K562 (cell line): ENCODE data around the gene PARD3. TPM values are rescaled to one million over a fixed set of nuclear protein-coding genes. Genes with fewer than 3 reads are reported as not detected.

Source experiments
- ATAC-seq: fragments of 200-7000 bp; cut with Tn5 transposase; 3 replicates; pipeline ENCODE4 v1.9.1; 2020; ENCODE audit warnings: moderate library complexity
- BruUV-seq: library from RNA; stranded (reverse); fragments of 400-500 nt; replicated peaks from 2 replicates; lab custom pipeline; 2021; lab: Mats Ljungman, UMichigan
- CTCF ChIA-PET: fragments of 300-600 bp; formaldehyde crosslinking; extraction: SDS; loops from one replicate; lab custom pipeline; 2021; ENCODE audit warnings: low intra/inter-chr PET ratio; lab: Yijun Ruan, JAX
- POLR2A ChIA-PET: fragments of 300-600, 350-650 bp; sonication (Branson Sonifier 250); formaldehyde crosslinking; extraction: SDS; loops from one replicate; lab custom pipeline; 2021; ENCODE audit warnings: antibody characterized with exemption, inconsistent platforms; lab: Yijun Ruan, JAX
- DNase-seq, 4 experiments: peaks; one replicate each; pipeline versions ENCODE4 v3.0.0 to v3.0.0-alpha.2; 2011 to 2018; ENCODE audit warnings: low spot score in 3 of 4, mixed read lengths in 3 of 4; ENCODE audit errors: extremely low read depth in 1 of 4
- FAIRE-seq: peaks from 2 replicates; lab custom pipeline; 2011; peaks lifted over from hg19 to GRCh38; lab: Jason Lieb, UNC
- H2AFZ ChIP-seq: 2 replicates; pipeline ENCODE4 v1.6.0; 2011; ENCODE audit warnings: low read depth, low read length, control low read depth, inconsistent platforms
- H3K27ac ChIP-seq: fragments of 200-600 bp; 3 replicates; pipeline ENCODE4 v1.8.0; 2011; ENCODE audit warnings: low read depth, mild to moderate bottlenecking, control low read depth, inconsistent platforms, low read length, moderate library complexity, mixed read lengths; ENCODE audit errors: extremely low read depth
- H3K27me3 ChIP-seq, 2 experiments: fragments of 300-600 bp in 1 of 2; 2 replicates in 1 of 2; 3 replicates in 1 of 2; pipeline versions ENCODE4 v1.6.0 to v1.8.0; 2011; ENCODE audit warnings: inconsistent platforms in 2 of 2, low read length in 2 of 2, mild to moderate bottlenecking in 1 of 2, mixed read lengths in 1 of 2, moderate library complexity in 1 of 2; ENCODE audit not compliant: control insufficient read depth in 2 of 2, insufficient read depth in 2 of 2
- H3K36me3 ChIP-seq: fragments of 300-600 bp; 3 replicates; pipeline ENCODE4 v1.8.0; 2011; ENCODE audit warnings: mild to moderate bottlenecking, low read length, inconsistent platforms; ENCODE audit not compliant: control insufficient read depth, insufficient read depth
- H3K4me1 ChIP-seq, 2 experiments: fragments of 200-600 bp in 1 of 2; replicated peaks in 1 of 2; 2 replicates in 1 of 2; 3 replicates in 1 of 2; pipeline versions ENCODE4 v1.5.1 to v1.8.0; 2011; ENCODE audit warnings: inconsistent platforms in 2 of 2, low read length in 2 of 2, mild to moderate bottlenecking in 1 of 2, mixed read lengths in 1 of 2, moderate library complexity in 1 of 2; ENCODE audit not compliant: control insufficient read depth in 2 of 2, insufficient read depth in 2 of 2
- H3K4me2 ChIP-seq: 2 replicates; pipeline ENCODE4 v1.6.1; 2011; ENCODE audit warnings: low read length, control low read depth, inconsistent platforms, mixed read lengths; ENCODE audit not compliant: insufficient read depth
- H3K4me3 ChIP-seq: fragments of 200-600 bp; sonication (generic), shearing (Covaris generic); 2 replicates; pipeline ENCODE4 v1.5.1; 2016; ENCODE audit warnings: control low read depth, inconsistent platforms
- H3K79me2 ChIP-seq: fragments of 200-600 bp; 3 replicates; pipeline ENCODE4 v1.8.0; 2011; ENCODE audit warnings: low read length, inconsistent platforms; ENCODE audit not compliant: control insufficient read depth, insufficient read depth
- H3K9ac ChIP-seq, 2 experiments: 2 replicates each; pipeline versions ENCODE4 v1.6.0 to v1.6.1; 2011; ENCODE audit warnings: low read depth in 2 of 2, low read length in 2 of 2, control low read depth in 1 of 2, inconsistent platforms in 1 of 2, mild to moderate bottlenecking in 1 of 2, mixed read lengths in 1 of 2; ENCODE audit not compliant: insufficient read depth in 1 of 2
- H3K9me1 ChIP-seq: one replicate; pipeline ENCODE4 v1.6.0; 2011; ENCODE audit warnings: inconsistent platforms, mild to moderate bottlenecking, low read length, moderate library complexity; ENCODE audit not compliant: control insufficient read depth, insufficient read depth
- H3K9me3 ChIP-seq: replicated peaks from 2 replicates; pipeline ENCODE4 v1.5.1; 2011; ENCODE audit warnings: low read depth, low read length, inconsistent platforms; ENCODE audit not compliant: control insufficient read depth, insufficient read depth
- H4K20me1 ChIP-seq: replicated peaks from 2 replicates; pipeline ENCODE4 v1.6.1; 2011; ENCODE audit warnings: low read length, inconsistent platforms, mixed read lengths; ENCODE audit not compliant: control insufficient read depth, insufficient read depth
- CBFA2T2 ChIP-seq: fragments of 450-650 bp; conservative IDR thresholded peaks from 2 replicates; pipeline ENCODE4 v1.6.1; 2017; ENCODE audit warnings: mild to moderate bottlenecking
- FIP1L1 ChIP-seq: fragments of 200-400 bp; formaldehyde crosslinking; IDR thresholded peaks from 2 replicates; pipeline ENCODE4 v1.6.1; 2018; ENCODE audit warnings: mild to moderate bottlenecking, low read depth, low read length; ENCODE audit not compliant: poor library complexity, severe bottlenecking
- HMBOX1 ChIP-seq: sonication (generic); IDR thresholded peaks from 2 replicates; pipeline ENCODE4 v1.6.1; 2016
- NFE2L1 ChIP-seq: fragments of 450-650 bp; IDR thresholded peaks from 2 replicates; pipeline ENCODE4 v1.6.1; 2016; ENCODE audit warnings: missing genetic modification characterization, low read depth, mild to moderate bottlenecking, missing compliant biosample characterization, moderate library complexity, borderline replicate concordance
- NFIC ChIP-seq: fragments of 450-650 bp; IDR thresholded peaks from 2 replicates; pipeline ENCODE4 v1.6.1; 2017; ENCODE audit warnings: mild to moderate bottlenecking, inconsistent platforms
- NFIX ChIP-seq: fragments of 250-450 bp; sonication (Bioruptor Pico); IDR thresholded peaks from 2 replicates; pipeline ENCODE4 v1.4.0; 2020; ENCODE audit warnings: low read depth, mild to moderate bottlenecking, moderate library complexity
- SRSF1 ChIP-seq: fragments of 200-400 bp; formaldehyde crosslinking; IDR thresholded peaks from 2 replicates; pipeline ENCODE4 v1.6.1; 2017; ENCODE audit warnings: mild to moderate bottlenecking, low read depth, low read length, moderate library complexity
- TGIF2 ChIP-seq: sonication (generic); formaldehyde crosslinking; IDR thresholded peaks from 2 replicates; pipeline ENCODE4 v1.8.1; 2022; ENCODE audit warnings: mild to moderate bottlenecking, missing genetic modification reagents, moderate library complexity
- ZNF696 ChIP-seq: fragments of 250-450 bp; sonication (Bioruptor Pico); conservative IDR thresholded peaks from 2 replicates; pipeline ENCODE4 v1.4.0; 2020; ENCODE audit warnings: mild to moderate bottlenecking, moderate library complexity
- WGBS: fragments of 100-300 bp; shearing (Covaris generic); methylation state at CpG from one replicate; pipeline ENCODE4 v1.1.6; 2016; ENCODE audit warnings: low coverage, mixed read lengths; ENCODE audit not compliant: insufficient coverage; ENCODE audit errors: missing lambda C conversion rate; 5-methylcytosine and 5-hydroxymethylcytosine counted together
- in situ Hi-C: fragments of 300-500 bp; cut with MboI; formaldehyde crosslinking; loops from 4 replicates; pipeline ENCODE4 v1.15.0; 2018; ENCODE audit warnings: inconsistent platforms, mixed read lengths
- intact Hi-C: fragments of 100-400 bp; cut with micrococcal nuclease; formaldehyde crosslinking; loops from 2 replicates; pipeline ENCODE4 v1.14.2; 2022
- polyA plus RNA-seq, 8 experiments: library from polyadenylated mRNA; depleted of rRNA in 4 of 8; stranded (reverse) in 5 of 8; unstranded in 3 of 8; fragments of >200 nt; fragmentation: Nextera tagmentation in 2 of 8; fragmentation: Illumina TruSeq in 1 of 8; extraction: Ambion mirVana in 2 of 8; extraction: Trizol in 1 of 8; gene quantifications; 2 replicates each; pipeline versions ENCODE4 v1.2.1 to v1.2.3, GENCODE V29; 2011 to 2014; ENCODE audit warnings: inconsistent platforms in 1 of 8, missing spikeins in 1 of 8
- total RNA-seq, 7 experiments: library from RNA; depleted of rRNA in 6 of 7; stranded (reverse); fragments of >200 nt in 6 of 7; fragmentation: Illumina TruSeq in 2 of 7; extraction: Trizol in 2 of 7; gene quantifications; 2 replicates each; pipeline versions ENCODE4 v1.2.1 to v1.2.3, GENCODE V29; 2011 to 2021; ENCODE audit warnings: low replicate concordance in 1 of 7
- TF ChIP-seq, protein P1 (sequence below): fragments of 250-450 bp; sonication (Bioruptor Pico); IDR thresholded peaks from 2 replicates; pipeline ENCODE4 v1.4.0; 2020; ENCODE audit warnings: mild to moderate bottlenecking, moderate library complexity, borderline replicate concordance
- TF ChIP-seq, protein P2 (sequence below): fragments of 250-450 bp; sonication (Bioruptor Pico); IDR thresholded peaks from 2 replicates; pipeline ENCODE4 v1.8.0; 2021; ENCODE audit warnings: borderline replicate concordance, mild to moderate bottlenecking, moderate library complexity; ENCODE audit not compliant: poor library complexity, severe bottlenecking

PARD3 gene
- total and polyA plus RNA-seq, 9 of the 15 experiments (the other 6 are each of a cell fraction or from before 2014, with no cell fraction given), result 2.7 to 11.7 (median 7.7) TPM

GRCh38 chr10:34498821-34499220 lies 316.3 kb downstream of the PARD3 start:
- WGBS, result 5% methylated on average over 1 of the region's 1 CpG
- ChIA-PET CTCF (no interaction called here), POLR2A (no interaction called here)
- Histone ChIP-seq H2AFZ (no peak overlapping the region), H3K9ac (no peak overlapping the region), H4K20me1 (no peaks in the 10 kb centered on the region), H3K36me3 (no peaks in the 10 kb centered on the region), H3K9me3 (no peaks in the 10 kb centered on the region), H3K27ac (no peak overlapping the region), H3K4me3 (no peak overlapping the region), H3K9me1 (no peaks in the 10 kb centered on the region), H3K27me3 (no peaks in the 10 kb centered on the region), H3K4me2 (no peak overlapping the region), H3K79me2 (no peaks in the 10 kb centered on the region), H3K4me1 (no peaks in the 10 kb centered on the region)
- TF ChIP-seq SRSF1 (no peak), CBFA2T2 (no peak), NFE2L1 (tag) (no peak)
- in situ Hi-C loops, result no loop called here
- ATAC-seq (no peak), DNase-seq (no peak), FAIRE-seq (no peak)
- intact Hi-C loops, result no loop called here
- no TSS peak for BruUV-seq

DNA sequence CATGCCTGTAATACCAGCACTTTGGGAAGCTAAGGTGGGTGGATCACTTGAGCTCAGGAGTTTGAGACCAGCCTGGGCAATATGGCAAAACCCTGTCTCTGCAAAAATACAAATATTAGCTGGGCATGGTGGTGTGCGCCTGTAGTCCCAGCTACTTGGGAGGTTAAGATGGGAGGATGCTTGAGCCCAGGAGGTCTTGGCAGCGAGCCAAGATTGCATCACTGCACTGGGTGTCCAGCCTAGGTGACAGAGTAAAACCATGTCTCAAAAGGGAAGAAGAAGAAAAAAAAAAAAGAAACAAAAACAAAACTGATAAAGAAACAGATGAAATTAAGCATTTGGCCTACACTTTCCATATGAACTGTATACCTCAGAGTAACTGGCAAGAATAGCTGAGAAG lies 319.2 kb downstream of the PARD3 start:
- Histone ChIP-seq H3K9ac (no peak overlapping the region), H3K27ac (no peak overlapping the region), H3K9me1 (no peaks in the 10 kb centered on the region), H3K27me3 (no peaks in the 10 kb centered on the region), H2AFZ (no peak overlapping the region), H4K20me1 (no peaks in the 10 kb centered on the region), H3K4me3 (no peak overlapping the region), H3K79me2 (no peaks in the 10 kb centered on the region), H3K36me3 (no peaks in the 10 kb centered on the region), H3K9me3 (no peaks in the 10 kb centered on the region), H3K4me1 (no peaks in the 10 kb centered on the region), H3K4me2 (no peak overlapping the region)
- FAIRE-seq, result no peak
- DNase-seq, result peak in 1 of 4 experiments; percentile 24
- ChIA-PET POLR2A (no interaction called here), CTCF (no interaction called here)
- no TSS peak for BruUV-seq
- WGBS, result 36% methylated on average over 2 of the region's 2 CpGs
- ATAC-seq, result no peak
- in situ Hi-C loops (no loop called here), intact Hi-C loops (no loop called here)
- TF ChIP-seq HMBOX1 (no peak), ZNF696 (CRISPR knock-in tag) (no peak), FIP1L1 (no peak), NFIX (CRISPR knock-in tag) (peak; percentile 87), TGIF2 (CRISPR knock-in tag) (no peak), NFIC (peak; percentile 97)
- TF ChIP-seq, protein P1, sequence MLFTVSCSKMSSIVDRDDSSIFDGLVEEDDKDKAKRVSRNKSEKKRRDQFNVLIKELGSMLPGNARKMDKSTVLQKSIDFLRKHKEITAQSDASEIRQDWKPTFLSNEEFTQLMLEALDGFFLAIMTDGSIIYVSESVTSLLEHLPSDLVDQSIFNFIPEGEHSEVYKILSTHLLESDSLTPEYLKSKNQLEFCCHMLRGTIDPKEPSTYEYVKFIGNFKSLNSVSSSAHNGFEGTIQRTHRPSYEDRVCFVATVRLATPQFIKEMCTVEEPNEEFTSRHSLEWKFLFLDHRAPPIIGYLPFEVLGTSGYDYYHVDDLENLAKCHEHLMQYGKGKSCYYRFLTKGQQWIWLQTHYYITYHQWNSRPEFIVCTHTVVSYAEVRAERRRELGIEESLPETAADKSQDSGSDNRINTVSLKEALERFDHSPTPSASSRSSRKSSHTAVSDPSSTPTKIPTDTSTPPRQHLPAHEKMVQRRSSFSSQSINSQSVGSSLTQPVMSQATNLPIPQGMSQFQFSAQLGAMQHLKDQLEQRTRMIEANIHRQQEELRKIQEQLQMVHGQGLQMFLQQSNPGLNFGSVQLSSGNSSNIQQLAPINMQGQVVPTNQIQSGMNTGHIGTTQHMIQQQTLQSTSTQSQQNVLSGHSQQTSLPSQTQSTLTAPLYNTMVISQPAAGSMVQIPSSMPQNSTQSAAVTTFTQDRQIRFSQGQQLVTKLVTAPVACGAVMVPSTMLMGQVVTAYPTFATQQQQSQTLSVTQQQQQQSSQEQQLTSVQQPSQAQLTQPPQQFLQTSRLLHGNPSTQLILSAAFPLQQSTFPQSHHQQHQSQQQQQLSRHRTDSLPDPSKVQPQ, result no peak
- TF ChIP-seq, protein P2, sequence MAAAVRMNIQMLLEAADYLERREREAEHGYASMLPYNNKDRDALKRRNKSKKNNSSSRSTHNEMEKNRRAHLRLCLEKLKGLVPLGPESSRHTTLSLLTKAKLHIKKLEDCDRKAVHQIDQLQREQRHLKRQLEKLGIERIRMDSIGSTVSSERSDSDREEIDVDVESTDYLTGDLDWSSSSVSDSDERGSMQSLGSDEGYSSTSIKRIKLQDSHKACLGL, result no peak
